Measurements from ENCODE around the gene NTMT2.

NTMT2 gene

GRCh38 chr1:170205301-170205700 lies 59.5 kb downstream of the NTMT2 start:
- DNase-seq (ENCODE audit: extremely low read depth in 1 of 2, low read depth in 1 of 2) = no peak

- DNase-seq (ENCODE audit: extremely low read depth in 1 of 2, low read depth in 1 of 2) = no peak
Observed at GRCh38 chr1:170209125-170209524, 63.4 kb downstream of the NTMT2 start.

GRCh38 chr1:170210142-170210541 lies 64.4 kb downstream of the NTMT2 start:
- DNase-seq (ENCODE audit: extremely low read depth in 1 of 2, low read depth in 1 of 2) = no peak

GRCh38 chr1:170213596-170213995 lies 67.8 kb downstream of the NTMT2 start:
- DNase-seq (ENCODE audit: extremely low read depth in 1 of 2, low read depth in 1 of 2) = no peak

- DNase-seq (ENCODE audit: extremely low read depth in 1 of 2, low read depth in 1 of 2) = no peak
Observed at GRCh38 chr1:170214117-170215032, 68.6 kb downstream of the NTMT2 start.

GRCh38 chr1:170215072-170215885 lies 69.5 kb downstream of the NTMT2 start:
- DNase-seq (ENCODE audit: extremely low read depth in 1 of 2, low read depth in 1 of 2) = no peak

GRCh38 chr1:170217517-170218256 lies 71.9 kb downstream of the NTMT2 start:
- DNase-seq (ENCODE audit: extremely low read depth in 1 of 2, low read depth in 1 of 2) = no peak

GRCh38 chr1:170218257-170218650 lies 72.5 kb downstream of the NTMT2 start:
- no peak for DNase-seq (ENCODE audit: extremely low read depth in 1 of 2, low read depth in 1 of 2)
